ENCODE data around the gene GCNA.

GRCh38 chrX:71618787-71619186, 40.5 kb downstream of the GCNA start:
- TF ChIP-seq CTCF (conservative IDR thresholded peaks at IDR 0.05) (no peak), ZFX (IDR thresholded peaks at IDR 0.05) (no peak)
